Activated CD4-positive, alpha-beta memory T cell treated with anti-CD3 and anti-CD28 coated beads for 36 hours (primary cell): ENCODE measurements around the gene ABCC4. TPM values are rescaled to one million over a fixed set of nuclear protein-coding genes. Genes with fewer than 3 reads are reported as not detected.

ENCODE experiments used
- CTCF ChIA-PET: fragments of 350-600 bp; sonication (Branson Sonifier 250); formaldehyde crosslinking; loops from one replicate; lab custom pipeline; 2021; ENCODE audit warnings: antibody characterized with exemption, inconsistent platforms; lab: Charles Lee
- POLR2A ChIA-PET: fragments of 350-600 bp; sonication (Branson Sonifier 250); formaldehyde crosslinking; loops from one replicate; lab custom pipeline; 2021; ENCODE audit warnings: antibody characterized with exemption; lab: Charles Lee
- DNase-seq: peaks from one replicate; pipeline ENCODE4 v3.0.0-alpha.2; 2020
- H3K27ac Mint-ChIP-seq: one replicate; pipeline ENCODE4 v1.8.0; 2021; ENCODE audit warnings: mixed read lengths
- H3K27me3 Mint-ChIP-seq: one replicate; pipeline ENCODE4 v1.8.0; 2021; ENCODE audit warnings: mixed read lengths
- H3K36me3 Mint-ChIP-seq: one replicate; pipeline ENCODE4 v1.8.0; 2021; ENCODE audit warnings: mixed read lengths
- H3K4me1 Mint-ChIP-seq: one replicate; pipeline ENCODE4 v1.8.0; 2021; ENCODE audit warnings: low read depth, mixed read lengths
- H3K4me3 Mint-ChIP-seq: one replicate; pipeline ENCODE4 v1.8.0; 2021; ENCODE audit warnings: mild to moderate bottlenecking, mixed read lengths
- H3K9me3 Mint-ChIP-seq: one replicate; pipeline ENCODE4 v1.8.0; 2021; ENCODE audit warnings: mixed read lengths
- intact Hi-C: fragments of 100-400 bp; cut with micrococcal nuclease; formaldehyde crosslinking; loops from one replicate; pipeline ENCODE4 v1.15.1; 2023
- total RNA-seq, 2 experiments: library from RNA; stranded (reverse); gene quantifications; one replicate each; pipeline ENCODE4 v1.2.3, GENCODE V29; 2021

Gene ABCC4
- total RNA-seq, 2 experiments from 2014 or later = 6.9 to 8.7 TPM

DNA sequence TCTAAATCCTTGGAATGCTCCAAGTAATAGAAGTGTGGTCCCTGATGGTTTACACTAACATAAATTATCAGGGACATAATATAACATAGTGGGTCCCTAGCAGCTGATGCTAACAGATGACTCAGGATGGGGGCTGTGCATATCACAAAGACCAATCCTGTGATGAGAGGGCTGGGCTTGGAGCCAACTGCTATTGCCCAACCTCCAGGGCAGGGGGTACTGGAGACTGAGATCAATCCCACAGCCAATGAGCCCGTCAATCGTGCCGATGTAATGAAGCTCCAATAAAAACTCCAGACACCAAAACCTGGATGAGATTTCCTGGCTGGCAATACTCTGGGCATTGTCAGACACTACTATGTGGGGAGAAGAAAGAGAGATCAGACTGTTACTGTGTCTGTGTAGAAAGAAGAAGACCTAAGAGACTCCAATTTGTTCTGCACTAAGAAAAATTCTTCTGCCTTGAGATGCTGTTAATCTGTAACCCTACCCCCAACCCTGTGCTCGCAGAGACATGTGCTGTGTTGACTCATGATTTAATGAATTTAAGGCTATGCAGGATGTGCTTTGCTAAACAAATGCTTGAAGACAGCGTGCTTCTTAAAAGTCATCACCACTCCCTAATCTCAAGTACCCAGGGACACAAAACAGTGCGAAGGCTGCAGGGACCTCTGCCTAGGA, 33.4 kb downstream of the ABCC4 start:
- H3K9me3 Mint-ChIP-seq = peaks cover 4% of the 10 kb centered on the region
- no peaks in the 10 kb centered on the region for H3K27me3 Mint-ChIP-seq
- H3K36me3 Mint-ChIP-seq = peaks cover 37% of the 10 kb centered on the region
- intact Hi-C loops = no loop called here
- POLR2A ChIA-PET = no interaction called here
- H3K27ac Mint-ChIP-seq = no peak overlapping the region
- peaks cover 4% of the 10 kb centered on the region for H3K4me1 Mint-ChIP-seq
- no peak for DNase-seq
- no peak overlapping the region for H3K4me3 Mint-ChIP-seq
- CTCF ChIA-PET = interaction anchor here (0.8 kb wide), 1 partner anchor 79 kb away, joined by 3 read pairs; no protein-coding TSS in a partner anchor

DNA sequence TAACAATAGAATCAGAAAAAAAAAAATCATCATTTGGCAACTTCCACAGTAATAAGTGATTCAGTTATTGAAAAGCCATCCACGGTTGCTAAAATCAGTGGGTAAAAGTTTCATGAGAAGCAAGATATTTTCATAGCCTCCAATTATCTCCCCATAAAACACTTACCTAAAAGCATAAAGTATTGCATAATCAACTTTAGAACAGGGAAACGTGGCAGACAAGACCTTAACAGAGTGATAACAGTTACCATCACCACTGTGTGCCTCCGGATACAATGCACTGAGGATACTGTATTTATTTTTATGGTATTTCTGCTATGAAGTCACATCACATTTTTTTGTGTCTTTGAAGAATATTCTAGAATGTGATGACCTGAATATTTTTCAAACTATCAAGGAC, 37.0 kb downstream of the ABCC4 start:
- Mint-ChIP-seq H3K36me3 (peaks cover 42% of the 10 kb centered on the region), H3K4me3 (no peak overlapping the region), H3K4me1 (peaks cover 2% of the 10 kb centered on the region), H3K27me3 (no peaks in the 10 kb centered on the region), H3K27ac (no peak overlapping the region), H3K9me3 (peaks cover 4% of the 10 kb centered on the region)
- ChIA-PET CTCF (no interaction called here), POLR2A (no interaction called here)
- intact Hi-C loops = no loop called here
- no peak for DNase-seq

DNA sequence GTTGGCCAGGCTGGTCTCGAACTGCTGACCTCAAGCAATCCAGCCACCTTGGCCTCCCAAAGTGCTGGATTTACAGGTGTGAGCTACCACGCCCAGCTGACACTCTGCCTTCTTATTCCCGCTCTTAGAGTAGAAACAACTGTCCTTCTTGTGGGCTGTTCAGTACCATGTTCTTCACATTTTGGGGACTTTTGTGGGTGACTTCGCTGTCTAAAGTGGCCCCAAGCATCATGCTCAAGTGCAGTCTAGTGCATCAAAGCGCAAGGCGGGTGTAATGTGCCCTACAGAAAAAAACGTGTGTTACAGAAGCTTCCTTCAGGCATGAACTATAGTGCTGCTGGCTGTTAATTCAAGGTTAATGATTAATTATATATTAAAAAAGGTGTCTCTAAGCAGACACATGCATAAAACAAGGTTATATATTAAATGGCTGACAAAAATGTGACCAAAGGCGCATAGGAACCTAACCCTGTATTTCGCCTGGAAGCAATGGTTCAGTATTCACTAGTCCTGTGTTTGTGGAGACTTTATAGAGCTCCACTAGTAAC, 38.3 kb downstream of the ABCC4 start:
- H3K27ac Mint-ChIP-seq = no peak overlapping the region
- intact Hi-C loops = no loop called here
- peaks cover 4% of the 10 kb centered on the region for H3K9me3 Mint-ChIP-seq
- no peak for DNase-seq
- ChIA-PET POLR2A (no interaction called here), CTCF (no interaction called here)
- no peak overlapping the region for H3K4me3 Mint-ChIP-seq
- H3K27me3 Mint-ChIP-seq = no peaks in the 10 kb centered on the region
- H3K4me1 Mint-ChIP-seq = peaks cover 2% of the 10 kb centered on the region
- peaks cover 38% of the 10 kb centered on the region for H3K36me3 Mint-ChIP-seq

DNA sequence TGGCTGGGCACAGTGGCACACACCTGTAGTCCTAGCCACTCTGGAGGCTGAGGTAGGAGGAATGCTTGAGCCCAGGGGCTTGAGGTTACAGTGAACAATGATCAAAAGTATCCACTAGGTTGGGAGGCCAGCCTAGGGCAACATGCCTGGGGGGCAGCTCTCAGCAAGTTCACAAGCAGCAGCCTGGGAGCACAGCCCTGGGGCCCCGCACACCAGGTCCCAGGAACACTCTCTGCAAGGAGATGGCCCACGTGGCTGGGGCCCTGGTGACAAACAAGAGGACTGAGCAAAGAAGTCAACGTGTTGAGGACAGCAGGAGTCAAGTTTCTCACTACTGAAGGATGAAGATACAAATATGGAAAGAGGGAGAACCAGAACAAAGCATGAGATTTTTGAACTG, 39.3 kb downstream of the ABCC4 start:
- ChIA-PET CTCF (no interaction called here), POLR2A (no interaction called here)
- no peaks in the 10 kb centered on the region for H3K27me3 Mint-ChIP-seq
- intact Hi-C loops = no loop called here
- H3K4me3 Mint-ChIP-seq = no peak overlapping the region
- H3K36me3 Mint-ChIP-seq = peaks cover 32% of the 10 kb centered on the region
- DNase-seq = no peak
- peaks cover 2% of the 10 kb centered on the region for H3K4me1 Mint-ChIP-seq
- no peaks in the 10 kb centered on the region for H3K9me3 Mint-ChIP-seq
- H3K27ac Mint-ChIP-seq = no peak overlapping the region

DNA sequence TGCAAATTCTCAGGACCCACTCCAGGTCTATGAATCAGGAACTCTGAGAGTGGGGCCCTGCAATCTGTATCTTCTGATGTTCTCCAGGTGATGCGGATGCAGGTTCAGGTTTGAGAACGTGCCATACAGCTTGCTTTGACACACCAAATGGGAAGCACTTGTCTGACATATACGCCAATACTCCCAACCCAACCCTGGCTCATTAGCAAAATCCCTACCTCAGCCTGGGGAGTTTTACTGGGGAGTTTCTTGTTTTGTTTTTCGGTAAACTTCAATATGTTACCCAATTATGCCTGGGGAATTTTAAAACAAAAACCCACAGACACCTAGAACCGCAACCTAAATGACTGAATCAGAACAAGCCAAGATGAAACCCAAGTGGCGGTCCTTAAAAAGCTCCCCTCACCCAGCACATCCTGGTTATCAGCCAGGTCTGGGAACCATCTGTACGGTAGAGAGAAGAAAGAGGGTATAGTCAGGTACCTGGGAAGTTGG, 41.2 kb downstream of the ABCC4 start:
- no peak overlapping the region for H3K27ac Mint-ChIP-seq
- POLR2A ChIA-PET = no interaction called here
- CTCF ChIA-PET = interaction anchor here (1.0 kb wide), 1 partner anchor 10 kb away, joined by 3 read pairs; no protein-coding TSS in a partner anchor
- no peaks in the 10 kb centered on the region for H3K9me3 Mint-ChIP-seq
- H3K4me1 Mint-ChIP-seq = peaks cover 2% of the 10 kb centered on the region
- intact Hi-C loops = no loop called here
- DNase-seq = no peak
- H3K4me3 Mint-ChIP-seq = no peak overlapping the region
- peaks cover 23% of the 10 kb centered on the region for H3K36me3 Mint-ChIP-seq
- H3K27me3 Mint-ChIP-seq = no peaks in the 10 kb centered on the region

DNA sequence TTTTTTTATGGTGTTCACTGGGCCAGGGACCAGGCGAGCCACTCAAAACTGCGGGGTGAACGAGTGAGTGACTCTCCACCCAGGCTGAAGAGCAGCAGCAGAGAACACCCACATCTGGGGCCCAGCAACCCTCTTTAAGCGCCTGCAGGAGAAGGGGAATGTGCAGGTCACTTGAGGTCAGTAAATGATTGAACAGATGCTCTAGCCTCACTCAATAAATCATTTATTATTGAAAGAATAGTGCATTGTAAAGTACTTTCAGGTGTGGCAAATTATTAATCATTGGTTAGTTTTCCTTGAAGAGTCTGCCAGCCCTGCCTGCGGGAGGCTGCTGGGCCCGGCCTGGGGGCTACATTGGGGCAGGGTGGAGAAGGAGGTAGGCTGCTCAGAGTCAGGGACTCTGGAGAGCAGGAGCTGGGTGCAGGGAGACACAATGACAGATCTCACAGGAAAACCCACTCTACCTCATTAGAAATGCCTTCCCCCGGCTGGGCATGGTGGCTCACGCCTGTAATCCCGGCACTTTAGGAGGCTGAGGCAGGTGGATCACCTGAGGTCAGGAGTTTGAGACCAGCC, 42.5 kb downstream of the ABCC4 start:
- ChIA-PET POLR2A (no interaction called here), CTCF (no interaction called here)

DNA sequence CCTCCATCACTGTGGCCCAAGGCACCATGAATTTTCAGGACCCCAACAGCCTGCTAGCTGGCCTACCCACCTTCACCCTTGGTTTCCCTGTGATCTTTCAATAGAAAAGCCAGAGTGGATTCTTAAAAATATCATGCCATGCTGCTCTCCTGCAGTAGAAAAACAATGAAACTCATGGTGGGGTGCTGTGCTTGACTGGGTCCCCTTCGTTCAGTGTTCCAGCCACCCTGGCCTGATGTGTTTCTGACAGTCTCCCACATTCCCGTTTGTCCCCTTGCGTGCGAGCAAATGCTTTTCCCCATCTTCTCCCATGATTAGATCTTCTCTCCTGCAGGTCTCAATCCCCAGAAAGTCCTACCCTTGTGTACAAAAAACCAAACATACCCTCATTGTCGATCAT, 43.2 kb downstream of the ABCC4 start:
- no peak for DNase-seq
- Mint-ChIP-seq H3K9me3 (no peaks in the 10 kb centered on the region), H3K36me3 (peaks cover 15% of the 10 kb centered on the region), H3K27ac (no peak overlapping the region), H3K4me1 (peaks cover 2% of the 10 kb centered on the region), H3K27me3 (no peaks in the 10 kb centered on the region), H3K4me3 (no peak overlapping the region)
- POLR2A ChIA-PET = no interaction called here
- intact Hi-C loops = no loop called here
- CTCF ChIA-PET = interaction anchor here (1.4 kb wide), 1 partner anchor 146 kb away, joined by 4 read pairs; no protein-coding TSS in a partner anchor

More for the DNA sequence above, 42.5 kb downstream of the ABCC4 start:
- no peaks in the 10 kb centered on the region for H3K27me3 Mint-ChIP-seq
- H3K27ac Mint-ChIP-seq = no peak overlapping the region
- H3K4me1 Mint-ChIP-seq = peaks cover 2% of the 10 kb centered on the region
- H3K36me3 Mint-ChIP-seq = peaks cover 15% of the 10 kb centered on the region
- intact Hi-C loops = no loop called here
- H3K4me3 Mint-ChIP-seq = no peak overlapping the region
- no peaks in the 10 kb centered on the region for H3K9me3 Mint-ChIP-seq
- no peak for DNase-seq

DNA sequence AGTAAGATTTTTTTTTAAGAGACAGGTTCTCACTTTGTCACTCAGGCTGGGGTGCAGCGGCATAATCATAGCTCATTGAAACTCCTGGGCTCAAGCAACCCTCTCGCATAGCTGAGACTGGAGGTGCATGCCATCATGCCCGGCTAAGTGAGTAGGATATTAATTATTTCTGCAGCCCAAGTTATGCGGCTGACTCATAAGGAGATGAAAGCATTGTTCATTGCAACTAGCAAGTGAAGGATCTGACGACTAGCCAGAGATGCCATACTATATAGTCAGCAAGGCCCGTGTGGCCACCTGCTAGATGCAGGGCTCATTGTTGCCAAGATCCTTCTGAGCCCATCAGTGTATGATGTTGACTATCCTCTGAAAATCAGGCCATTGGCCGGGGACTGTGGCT, 45.2 kb downstream of the ABCC4 start:
- no peak overlapping the region for H3K27ac Mint-ChIP-seq
- POLR2A ChIA-PET = no interaction called here
- CTCF ChIA-PET = no interaction called here
- no peaks in the 10 kb centered on the region for H3K27me3 Mint-ChIP-seq
- peaks cover 13% of the 10 kb centered on the region for H3K36me3 Mint-ChIP-seq
- no peak for DNase-seq
- H3K9me3 Mint-ChIP-seq = no peaks in the 10 kb centered on the region
- H3K4me3 Mint-ChIP-seq = no peak overlapping the region
- intact Hi-C loops = no loop called here
- peaks cover 4% of the 10 kb centered on the region for H3K4me1 Mint-ChIP-seq

DNA sequence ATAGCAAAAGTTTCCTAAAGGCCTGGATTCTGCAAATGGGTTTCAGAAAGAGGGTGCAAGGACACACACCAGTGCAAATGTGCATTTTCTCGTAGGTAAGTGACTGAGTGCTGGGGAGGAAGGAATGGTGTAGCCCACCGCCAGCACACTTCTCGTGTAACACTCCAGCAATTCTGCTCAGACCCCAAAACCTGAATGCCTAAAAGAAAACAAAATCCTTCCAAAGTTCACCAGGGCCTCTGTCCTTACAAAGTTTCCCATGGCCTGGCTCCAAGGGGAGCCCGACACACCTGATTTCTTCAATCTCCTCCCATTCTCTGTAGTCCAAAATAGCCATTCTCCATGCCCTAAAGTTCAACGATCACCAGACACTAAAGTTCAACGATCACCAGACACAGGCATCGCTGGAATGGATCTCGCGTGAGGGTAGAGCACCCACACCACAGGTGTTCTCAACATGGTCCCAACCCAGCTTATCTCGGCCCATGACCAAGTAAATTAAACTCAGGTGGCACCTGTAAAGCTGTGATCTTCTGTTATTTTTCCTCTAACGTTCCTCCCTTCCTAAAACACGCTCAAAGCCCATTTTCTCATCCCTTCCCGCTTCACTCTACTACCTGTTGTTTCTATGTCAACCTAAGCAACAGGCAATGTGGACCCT, 46.0 kb downstream of the ABCC4 start:
- H3K4me3 Mint-ChIP-seq = no peak overlapping the region
- no peaks in the 10 kb centered on the region for H3K9me3 Mint-ChIP-seq
- H3K36me3 Mint-ChIP-seq = peaks cover 13% of the 10 kb centered on the region
- peaks cover 2% of the 10 kb centered on the region for H3K4me1 Mint-ChIP-seq
- ChIA-PET CTCF (no interaction called here), POLR2A (no interaction called here)
- intact Hi-C loops = no loop called here
- no peak overlapping the region for H3K27ac Mint-ChIP-seq
- no peak for DNase-seq
- no peaks in the 10 kb centered on the region for H3K27me3 Mint-ChIP-seq

DNA sequence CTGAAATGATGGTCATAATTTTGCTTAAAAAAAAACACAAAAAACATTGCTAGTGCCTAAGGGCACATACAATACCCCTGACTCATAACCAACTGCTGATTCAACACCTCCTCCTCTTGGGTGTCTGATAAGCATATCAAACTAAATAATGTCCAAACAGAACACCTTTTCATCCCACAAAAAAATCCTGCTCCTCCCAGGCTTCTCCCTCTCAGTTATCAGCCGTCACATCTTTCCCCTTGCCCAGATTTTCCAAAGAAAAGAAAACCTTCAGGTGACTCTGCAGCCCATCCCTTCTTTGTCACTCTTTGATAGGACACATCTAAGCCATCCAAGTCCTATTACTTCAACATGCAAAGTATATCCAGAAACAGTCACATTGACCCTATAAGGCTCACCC, 46.9 kb downstream of the ABCC4 start:
- Mint-ChIP-seq H3K4me1 (peaks cover 2% of the 10 kb centered on the region), H3K27ac (no peak overlapping the region), H3K36me3 (peaks cover 9% of the 10 kb centered on the region), H3K4me3 (no peak overlapping the region), H3K27me3 (no peaks in the 10 kb centered on the region), H3K9me3 (no peaks in the 10 kb centered on the region)
- ChIA-PET POLR2A (no interaction called here), CTCF (no interaction called here)
- intact Hi-C loops = no loop called here
- DNase-seq = no peak

DNA sequence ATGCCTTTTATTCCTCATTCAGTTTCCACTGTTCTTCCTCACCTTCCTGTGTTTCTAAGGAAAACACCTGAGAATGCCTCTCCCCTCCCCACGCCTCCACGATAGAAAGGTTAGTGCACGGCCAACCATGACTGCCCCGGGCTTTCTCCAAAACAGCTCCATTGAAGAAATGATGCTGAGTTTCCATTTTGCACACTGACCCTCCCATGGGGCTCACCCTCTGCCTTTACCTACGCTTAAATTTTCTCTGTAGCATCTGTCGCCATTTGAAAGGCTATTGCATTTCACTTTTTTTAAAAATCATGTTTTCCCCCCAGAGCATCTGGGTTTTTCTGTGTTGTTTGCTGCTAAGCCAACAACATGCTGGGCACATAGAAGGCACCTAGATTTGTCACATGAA, 48.2 kb downstream of the ABCC4 start:
- CTCF ChIA-PET = no interaction called here
- intact Hi-C loops = no loop called here

DNA sequence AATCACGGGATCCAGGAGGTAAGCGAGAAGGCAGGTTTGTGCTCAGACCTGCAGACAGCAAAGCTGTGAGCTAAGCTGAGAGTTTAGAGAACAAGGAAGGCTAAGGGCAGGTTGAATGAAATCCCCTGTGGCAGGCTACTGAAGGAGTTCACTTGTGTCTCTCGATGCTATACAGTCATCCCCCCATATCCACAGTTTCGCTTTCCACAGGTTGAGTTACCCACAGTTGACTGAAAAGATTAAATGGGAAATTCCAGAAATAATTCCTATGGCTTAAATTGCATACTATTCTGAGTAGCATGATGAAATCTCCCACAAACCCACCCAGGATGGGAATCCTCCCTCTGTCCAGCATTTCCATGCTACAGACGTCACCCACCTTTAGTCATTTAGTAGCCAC, 49.6 kb downstream of the ABCC4 start:
- peaks cover 6% of the 10 kb centered on the region for H3K36me3 Mint-ChIP-seq
- H3K4me3 Mint-ChIP-seq = no peak overlapping the region
- no peak for DNase-seq
- H3K4me1 Mint-ChIP-seq = peaks cover 2% of the 10 kb centered on the region
- intact Hi-C loops = no loop called here
- no peak overlapping the region for H3K27ac Mint-ChIP-seq
- CTCF ChIA-PET = no interaction called here
- no peaks in the 10 kb centered on the region for H3K9me3 Mint-ChIP-seq
- no peaks in the 10 kb centered on the region for H3K27me3 Mint-ChIP-seq
- POLR2A ChIA-PET = no interaction called here

More for the DNA sequence above, 48.2 kb downstream of the ABCC4 start:
- Mint-ChIP-seq H3K36me3 (peaks cover 4% of the 10 kb centered on the region), H3K4me1 (peaks cover 2% of the 10 kb centered on the region), H3K27me3 (no peaks in the 10 kb centered on the region), H3K9me3 (no peaks in the 10 kb centered on the region), H3K27ac (no peak overlapping the region), H3K4me3 (no peak overlapping the region)
- POLR2A ChIA-PET = no interaction called here
- DNase-seq = no peak
